Measurements from ENCODE around the gene GLS.

Gene GLS

GRCh38 chr2:190970873-190971506 is 90.4 kb downstream of the GLS start:
- DNase-seq (ENCODE audit: low read depth): no peak

GRCh38 chr2:190972213-190972612 is 91.6 kb downstream of the GLS start:
- DNase-seq (ENCODE audit: low read depth): no peak

GRCh38 chr2:190972846-190973245 is 92.2 kb downstream of the GLS start:
- no peak for DNase-seq (ENCODE audit: low read depth)

- DNase-seq (ENCODE audit: low read depth): no peak
These were observed 92.6 kb downstream of the GLS start for GRCh38 chr2:190973262-190973661.

- no peak for DNase-seq (ENCODE audit: low read depth)
These were observed 93.4 kb downstream of the GLS start for GRCh38 chr2:190973726-190974628.

GRCh38 chr2:190974629-190975361 is 94.2 kb downstream of the GLS start:
- no peak for DNase-seq (ENCODE audit: low read depth)

- DNase-seq (ENCODE audit: low read depth): no peak
These were observed 95.9 kb downstream of the GLS start for GRCh38 chr2:190976521-190976920.

- DNase-seq (ENCODE audit: low read depth): no peak
These were observed 96.9 kb downstream of the GLS start for GRCh38 chr2:190977505-190977904.

- no peak for DNase-seq (ENCODE audit: low read depth)
These were observed 97.9 kb downstream of the GLS start for GRCh38 chr2:190978389-190979053.

- DNase-seq (ENCODE audit: low read depth): no peak
These were observed 99.4 kb downstream of the GLS start for GRCh38 chr2:190979906-190980629.

- no peak for DNase-seq (ENCODE audit: low read depth)
These were observed 100.1 kb downstream of the GLS start for GRCh38 chr2:190980630-190981209.

GRCh38 chr2:190981333-190981732 is 100.7 kb downstream of the GLS start:
- no peak for DNase-seq (ENCODE audit: low read depth)

GRCh38 chr2:190981733-190982132 is 101.1 kb downstream of the GLS start:
- no peak for DNase-seq (ENCODE audit: low read depth)

GRCh38 chr2:190982262-190983034 is 101.8 kb downstream of the GLS start:
- no peak for DNase-seq (ENCODE audit: low read depth)

GRCh38 chr2:190984595-190984994 is 104.0 kb downstream of the GLS start:
- no peak for DNase-seq (ENCODE audit: low read depth)

GRCh38 chr2:190986221-190986953 is 105.8 kb downstream of the GLS start:
- DNase-seq (ENCODE audit: low read depth): no peak

GRCh38 chr2:190987116-190987515 is 106.5 kb downstream of the GLS start:
- DNase-seq (ENCODE audit: low read depth): no peak

- no peak for DNase-seq (ENCODE audit: low read depth)
These were observed 107.3 kb downstream of the GLS start for GRCh38 chr2:190987938-190988337.

- no peak for DNase-seq (ENCODE audit: low read depth)
These were observed 108.3 kb downstream of the GLS start for GRCh38 chr2:190988910-190989309.

GRCh38 chr2:190990132-190990531 is 109.5 kb downstream of the GLS start:
- no peak for DNase-seq (ENCODE audit: low read depth)
